ENCODE results near the gene SLC9B2.

Gene SLC9B2

GRCh38 chr4:103024996-103025395, 51.6 kb downstream of the SLC9B2 start:
- TF ChIP-seq CTCF (conservative IDR thresholded peaks at IDR 0.05; ENCODE audit: low read depth, low read length), result no peak
- H3K4me3 ChIP-seq (ENCODE audit: low read length), result no peak overlapping the region
- DNase-seq (ENCODE audit: low read depth), result no peak

- no peak for TF ChIP-seq CTCF (conservative IDR thresholded peaks at IDR 0.05; ENCODE audit: low read depth, low read length)
- DNase-seq (ENCODE audit: low read depth), result no peak
These were observed 55.4 kb downstream of the SLC9B2 start for GRCh38 chr4:103021120-103021519.

GRCh38 chr4:103019308-103020124, 57.0 kb downstream of the SLC9B2 start, which contains the start of gene SLC9B1:
TSS of gene SLC9B1 (minus strand) at chr4:103019705. CDS start at chr4:102991711, 27,994 bp downstream.
- TF ChIP-seq CTCF (conservative IDR thresholded peaks at IDR 0.05; ENCODE audit: low read depth, low read length), result no peak
- DNase-seq (ENCODE audit: low read depth), result peak; percentile 87
- H3K4me3 ChIP-seq (ENCODE audit: low read length), result peak within 1 kb of the TSS; percentile 69

More at GRCh38 chr4:103021120-103021519, 55.4 kb downstream of the SLC9B2 start:
- H3K4me3 ChIP-seq (ENCODE audit: low read length), result no peak overlapping the region

- no peak for DNase-seq (ENCODE audit: low read depth)
- no peak for TF ChIP-seq CTCF (conservative IDR thresholded peaks at IDR 0.05; ENCODE audit: low read depth, low read length)
- H3K4me3 ChIP-seq (ENCODE audit: low read length), result peak overlapping the region; percentile 69
These were observed 57.9 kb downstream of the SLC9B2 start for GRCh38 chr4:103018391-103019307.

GRCh38 chr4:103012551-103012950, 64.0 kb downstream of the SLC9B2 start:
- H3K4me3 ChIP-seq (ENCODE audit: low read length), result no peak overlapping the region
- no peak for DNase-seq (ENCODE audit: low read depth)
- TF ChIP-seq CTCF (conservative IDR thresholded peaks at IDR 0.05; ENCODE audit: low read depth, low read length), result no peak

- H3K4me3 ChIP-seq (ENCODE audit: low read length), result no peak overlapping the region
- peak; percentile 71 for DNase-seq (ENCODE audit: low read depth)
- no peak for TF ChIP-seq CTCF (conservative IDR thresholded peaks at IDR 0.05; ENCODE audit: low read depth, low read length)
These were observed 64.5 kb downstream of the SLC9B2 start for GRCh38 chr4:103012060-103012459.
